ENCODE measurements around the gene CIT.

GRCh38 chr12:119671070-119671469 is 206.1 kb downstream of the CIT start:
- no peak for TF ChIP-seq CTCF (conservative IDR thresholded peaks at IDR 0.05 in 1 of 2, IDR thresholded peaks at IDR 0.05 in 1 of 2; ENCODE audit: extremely low read depth in 1 of 2, insufficient read depth in 1 of 2, low read depth in 1 of 2, low read length in 2 of 2)
- no peak for TF ChIP-seq EZH2 (IDR thresholded peaks at IDR 0.05; ENCODE audit: borderline replicate concordance, low read length)
